Fibroblast of lung (primary cell): ENCODE measurements around the gene MYO3B. TPM values are rescaled to one million over a fixed set of nuclear protein-coding genes. Genes with fewer than 3 reads are reported as not detected.

ENCODE experiments used
- DNase-seq, 2 donors: peaks; one replicate each; pipeline versions ENCODE4 v3.0.0 to v3.0.0-alpha.2; 2010; ENCODE audit warnings: low read depth in 2 of 2
- H2AFZ ChIP-seq: 2 replicates; pipeline ENCODE4 v1.5.1; 2012; ENCODE audit warnings: low read length, control low read depth, inconsistent platforms
- H3K27ac ChIP-seq: 2 replicates; pipeline ENCODE4 v1.5.1; 2011; ENCODE audit warnings: low read length, control low read depth; ENCODE audit not compliant: insufficient read depth
- H3K27me3 ChIP-seq: 2 replicates; pipeline ENCODE4 v1.5.1; 2011; ENCODE audit warnings: mild to moderate bottlenecking, low read length; ENCODE audit not compliant: control insufficient read depth, insufficient read depth
- H3K36me3 ChIP-seq: 2 replicates; pipeline ENCODE4 v1.5.1; 2011; ENCODE audit warnings: low read length; ENCODE audit not compliant: control insufficient read depth, insufficient read depth
- H3K4me1 ChIP-seq: 2 replicates; pipeline ENCODE4 v1.5.1; 2011; ENCODE audit warnings: low read length; ENCODE audit not compliant: control insufficient read depth, insufficient read depth; ENCODE audit errors: extremely low read depth
- H3K4me2 ChIP-seq: 2 replicates; pipeline ENCODE4 v1.5.1; 2011; ENCODE audit warnings: low read length, control low read depth; ENCODE audit not compliant: insufficient read depth; ENCODE audit errors: extremely low read depth
- H3K4me3 ChIP-seq, 4 experiments: fragments of 200-600 bp in 1 of 4; sonication (generic) in 1 of 4; replicated peaks in 1 of 4; 2 replicates each; pipeline ENCODE4 v1.5.1; 2011 to 2016; ENCODE audit warnings: low read length in 4 of 4, low read depth in 3 of 4, mild to moderate bottlenecking in 3 of 4, control low read depth in 2 of 4, inconsistent platforms in 1 of 4, mixed read lengths in 1 of 4; ENCODE audit not compliant: insufficient read depth in 1 of 4; ENCODE audit errors: control extremely low read depth in 1 of 4
- H3K79me2 ChIP-seq: 2 replicates; pipeline ENCODE4 v1.5.1; 2012; ENCODE audit warnings: mild to moderate bottlenecking, low read length, inconsistent platforms; ENCODE audit not compliant: control insufficient read depth, insufficient read depth
- H3K9ac ChIP-seq: 2 replicates; pipeline ENCODE4 v1.5.1; 2011; ENCODE audit warnings: mild to moderate bottlenecking, low read length, control low read depth; ENCODE audit not compliant: insufficient read depth
- H3K9me3 ChIP-seq: 2 replicates; pipeline ENCODE4 v1.5.1; 2012; ENCODE audit warnings: low read depth, low read length; ENCODE audit not compliant: control insufficient read depth, insufficient read depth
- H4K20me1 ChIP-seq: 2 replicates; pipeline ENCODE4 v1.5.1; 2011; ENCODE audit warnings: low read length; ENCODE audit not compliant: control insufficient read depth, insufficient read depth; ENCODE audit errors: extremely low read depth
- CTCF ChIP-seq, 2 donors: IDR thresholded peaks in 1 of 2; conservative IDR thresholded peaks in 1 of 2; 1 replicate in 1 of 2; 2 replicates in 1 of 2; pipeline ENCODE4 v1.5.1; 2011 to 2012; ENCODE audit warnings: low read length in 2 of 2, control low read depth in 1 of 2, inconsistent platforms in 1 of 2, low read depth in 1 of 2, mild to moderate bottlenecking in 1 of 2
- EZH2 ChIP-seq: IDR thresholded peaks from 2 replicates; pipeline ENCODE4 v1.5.1; 2012; ENCODE audit warnings: low read length, control low read depth, mild to moderate bottlenecking; ENCODE audit errors: missing control alignments
- polyA plus RNA-seq, 2 donors: library from polyadenylated mRNA; depleted of rRNA in 1 of 2; stranded (reverse) in 1 of 2; unstranded in 1 of 2; fragments of >200 nt; gene quantifications; 2 replicates each; pipeline ENCODE4 v1.2.1, GENCODE V29; 2011 to 2012; ENCODE audit warnings: missing spikeins in 1 of 2
- total RNA-seq: library from RNA; depleted of rRNA; stranded (reverse); fragments of >200 nt; gene quantifications from 2 replicates; pipeline ENCODE4 v1.2.1, GENCODE V29; 2014

The MYO3B gene
- total and polyA plus RNA-seq, 2 donors (not counting 1 experiment from before 2014, with no cell fraction given), result 0.06 to 0.50 TPM

DNA sequence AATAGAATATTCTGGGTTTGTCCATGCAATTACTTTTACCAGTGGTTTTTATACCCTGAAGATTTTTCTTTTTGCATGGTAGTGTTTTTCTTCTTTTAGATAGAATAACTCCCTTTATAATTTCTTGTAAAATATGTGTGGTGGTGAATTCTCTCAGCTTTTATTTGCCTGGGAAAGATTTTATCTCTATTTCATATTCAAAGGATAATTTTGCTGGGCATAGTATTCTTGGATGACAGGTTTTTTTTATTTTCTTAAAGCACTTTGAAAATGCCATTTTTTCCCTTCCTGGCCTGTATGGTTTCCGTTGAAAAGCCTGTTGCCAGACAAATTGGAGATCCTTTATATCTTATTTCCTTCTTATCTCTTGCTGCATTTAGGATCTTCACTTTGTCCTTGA, 113.5 kb downstream of the MYO3B start:
- Histone ChIP-seq H3K27me3 (no peaks in the 10 kb centered on the region), H3K79me2 (no peaks in the 10 kb centered on the region), H3K27ac (no peak overlapping the region), H3K4me2 (no peak overlapping the region), H3K9me3 (no peaks in the 10 kb centered on the region), H2AFZ (no peak overlapping the region), H4K20me1 (no peaks in the 10 kb centered on the region), H3K36me3 (no peaks in the 10 kb centered on the region), H3K4me1 (no peaks in the 10 kb centered on the region), H3K4me3 (no peak overlapping the region), H3K9ac (no peak overlapping the region)
- no peak for TF ChIP-seq CTCF (conservative IDR thresholded peaks at IDR 0.05 in 1 of 2, IDR thresholded peaks at IDR 0.05 in 1 of 2; ENCODE audit: low read depth in 1 of 2, low read length in 2 of 2)
- no peak for TF ChIP-seq EZH2
- DNase-seq, result no peak

- Histone ChIP-seq H4K20me1 (no peaks in the 10 kb centered on the region), H3K4me1 (no peaks in the 10 kb centered on the region), H3K27me3 (no peaks in the 10 kb centered on the region), H3K9me3 (no peaks in the 10 kb centered on the region), H2AFZ (no peak overlapping the region), H3K4me3 (no peak overlapping the region), H3K4me2 (no peak overlapping the region), H3K36me3 (no peaks in the 10 kb centered on the region), H3K9ac (no peak overlapping the region), H3K27ac (no peak overlapping the region), H3K79me2 (no peaks in the 10 kb centered on the region)
- TF ChIP-seq EZH2 (no peak), CTCF (conservative IDR thresholded peaks at IDR 0.05 in 1 of 2, IDR thresholded peaks at IDR 0.05 in 1 of 2; ENCODE audit: low read depth in 1 of 2, low read length in 2 of 2) (no peak)
- no peak for DNase-seq
These were observed 114.5 kb downstream of the MYO3B start for GRCh38 chr2:170292415-170292814.

DNA sequence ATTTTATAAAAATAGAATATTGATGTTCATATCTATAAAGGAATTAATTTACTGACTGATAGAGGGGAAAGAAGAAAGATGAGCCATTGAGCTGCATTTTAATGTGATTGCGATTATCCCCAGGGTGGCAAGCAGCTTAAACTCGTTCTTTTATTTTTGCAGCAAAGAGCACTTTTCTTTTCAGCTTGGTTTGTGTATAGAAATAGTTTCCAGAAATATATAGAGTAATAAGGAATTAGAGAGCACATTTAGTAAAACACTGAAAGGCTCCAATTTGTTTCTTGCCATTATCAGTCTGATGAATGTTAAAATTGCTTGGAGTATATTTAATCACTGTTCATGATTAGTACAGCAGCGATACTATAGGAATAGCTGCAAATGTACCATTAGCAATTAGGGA, 119.5 kb downstream of the MYO3B start:
- DNase-seq, result no peak
- no peak overlapping the region for H3K27ac ChIP-seq
- TF ChIP-seq CTCF (conservative IDR thresholded peaks at IDR 0.05 in 1 of 2, IDR thresholded peaks at IDR 0.05 in 1 of 2; ENCODE audit: low read depth in 1 of 2, low read length in 2 of 2) (no peak), EZH2 (no peak)
- H3K36me3 ChIP-seq, result no peaks in the 10 kb centered on the region
- H3K4me3 ChIP-seq, result no peak overlapping the region
- H3K4me1 ChIP-seq, result no peaks in the 10 kb centered on the region
- H3K4me2 ChIP-seq, result no peak overlapping the region
- no peaks in the 10 kb centered on the region for H3K79me2 ChIP-seq
- peaks cover 2% of the 10 kb centered on the region for H4K20me1 ChIP-seq
- no peaks in the 10 kb centered on the region for H3K27me3 ChIP-seq
- H3K9ac ChIP-seq, result no peak overlapping the region
- H3K9me3 ChIP-seq, result no peaks in the 10 kb centered on the region
- H2AFZ ChIP-seq, result no peak overlapping the region
